Choroid plexus epithelial cell (primary cell): ENCODE results near the gene SERPIND1.

Experiments
- DNase-seq: peaks from one replicate; pipeline ENCODE4 v3.0.0-alpha.2; 2010; ENCODE audit warnings: low read depth
- H3K4me3 ChIP-seq: 2 replicates; pipeline ENCODE4 v1.5.1; 2011; ENCODE audit warnings: low read depth, mild to moderate bottlenecking, control low read depth, low read length, moderate library complexity
- CTCF ChIP-seq: conservative IDR thresholded peaks from 2 replicates; pipeline ENCODE4 v1.5.1; 2011; ENCODE audit warnings: low read depth, mild to moderate bottlenecking, control low read depth, inconsistent platforms, low read length, moderate library complexity

SERPIND1 gene

DNA sequence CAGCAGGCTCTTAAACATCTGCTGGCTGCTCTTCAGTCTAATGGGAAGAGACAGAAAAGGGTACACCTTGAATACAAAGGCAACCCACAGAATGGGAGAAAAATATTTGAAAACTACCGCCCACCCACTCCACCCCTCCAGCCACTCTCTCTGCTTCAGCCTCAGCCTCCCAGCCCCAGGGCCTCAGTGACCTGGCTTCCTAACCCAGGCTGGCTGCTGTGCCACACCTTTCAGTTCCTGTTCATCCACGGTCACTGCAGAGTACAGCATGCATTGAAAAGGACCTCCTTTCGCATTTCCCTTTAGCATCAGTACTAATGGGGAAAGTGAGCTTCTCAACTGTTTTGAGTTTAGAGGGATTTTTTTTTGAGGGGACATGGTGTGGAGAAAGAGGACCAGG, 28.8 kb upstream of the SERPIND1 start:
- H3K4me3 ChIP-seq = no peak overlapping the region
- no peak for TF ChIP-seq CTCF
- DNase-seq = no peak

DNA sequence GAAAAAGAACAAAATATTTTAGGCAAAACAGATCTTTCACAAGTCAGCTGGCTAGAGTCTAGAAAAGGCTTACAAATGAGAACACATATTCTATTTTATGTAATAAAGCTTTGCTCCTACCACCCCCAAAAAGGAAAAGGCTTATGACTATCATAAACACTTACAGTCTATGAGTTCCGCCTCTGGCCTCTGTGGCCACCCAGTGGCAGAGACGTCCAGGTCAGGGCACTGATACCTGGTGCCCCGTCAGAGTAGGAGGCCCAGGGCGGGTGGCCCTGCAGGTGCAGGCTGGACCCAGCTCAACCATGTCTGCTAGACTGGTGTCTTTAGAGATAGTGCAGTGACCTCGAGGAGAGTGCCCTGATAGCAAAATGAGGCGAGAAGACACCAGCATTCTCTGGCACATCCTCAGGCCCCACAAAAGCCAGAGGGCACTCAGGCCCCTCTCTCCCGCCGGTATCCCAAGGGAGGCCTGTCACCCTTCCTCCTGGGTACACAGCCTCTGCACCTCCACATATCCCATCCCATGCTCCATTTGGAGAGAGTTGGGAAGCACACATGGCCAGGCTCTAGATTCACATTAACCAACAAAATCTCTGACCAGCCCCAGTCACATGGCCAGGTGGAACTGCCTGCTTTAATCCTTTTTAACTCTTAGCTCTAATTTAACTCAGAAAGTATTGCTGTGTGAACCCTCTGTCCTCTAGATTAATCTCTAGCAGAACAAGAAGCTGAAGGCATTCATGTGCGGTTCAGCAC, 27.3 kb upstream of the SERPIND1 start:
- no peak for DNase-seq
- TF ChIP-seq CTCF = no peak
- H3K4me3 ChIP-seq = no peak overlapping the region

DNA sequence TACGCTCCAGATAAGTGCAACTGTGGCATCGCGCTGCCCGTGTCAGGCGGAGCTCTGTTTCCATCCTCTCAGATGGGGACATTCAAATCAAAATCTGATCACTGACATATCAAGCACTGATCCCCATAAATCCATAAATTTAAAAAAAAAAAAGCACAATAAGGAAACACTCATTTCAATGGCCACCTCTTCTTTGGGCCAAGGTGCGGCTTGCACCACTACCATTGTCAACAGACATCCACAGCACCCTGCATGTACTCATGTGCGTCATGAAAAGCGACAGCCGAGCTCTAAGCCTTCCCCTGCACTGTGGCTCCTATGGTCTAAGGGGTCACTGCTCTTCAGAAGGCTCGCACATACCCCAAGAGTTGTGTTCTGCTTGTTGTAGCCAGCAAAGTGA, 26.7 kb upstream of the SERPIND1 start:
- no peak overlapping the region for H3K4me3 ChIP-seq
- TF ChIP-seq CTCF = no peak
- no peak for DNase-seq

- no peak for DNase-seq
- no peak for TF ChIP-seq CTCF
- no peak overlapping the region for H3K4me3 ChIP-seq
Observed at GRCh38 chr22:20748082-20748481, 25.8 kb upstream of the SERPIND1 start.

- TF ChIP-seq CTCF = no peak
- peak; percentile 73 for DNase-seq
- no peak overlapping the region for H3K4me3 ChIP-seq
Observed at GRCh38 chr22:20748731-20749428, 25.0 kb upstream of the SERPIND1 start.

- H3K4me3 ChIP-seq = no peak overlapping the region
- no peak for DNase-seq
- no peak for TF ChIP-seq CTCF
Observed at GRCh38 chr22:20749453-20749852, 24.5 kb upstream of the SERPIND1 start.
